Neural crest cell (in vitro differentiated cells): ENCODE measurements around the gene ENHO. TPM values are rescaled to one million over a fixed set of nuclear protein-coding genes. Genes with fewer than 3 reads are reported as not detected.

Source experiments
- DNase-seq: peaks from one replicate; pipeline ENCODE4 v3.0.0; 2021; ENCODE audit warnings: low read depth, mixed read lengths, low spot score
- H3K27ac Mint-ChIP-seq: one replicate; pipeline ENCODE4 v1.8.0; 2021; ENCODE audit warnings: mild to moderate bottlenecking, mixed read lengths; ENCODE audit not compliant: unreplicated experiment
- H3K27me3 Mint-ChIP-seq: 2 replicates; pipeline ENCODE4 v1.8.0; 2021; ENCODE audit warnings: low read depth, mild to moderate bottlenecking, mixed read lengths
- H3K36me3 Mint-ChIP-seq: 2 replicates; pipeline ENCODE4 v1.8.0; 2021; ENCODE audit warnings: low read depth, mild to moderate bottlenecking, mixed read lengths
- H3K4me1 Mint-ChIP-seq: 2 replicates; pipeline ENCODE4 v1.8.0; 2021; ENCODE audit warnings: mixed read lengths
- H3K4me3 Mint-ChIP-seq: one replicate; pipeline ENCODE4 v1.8.0; 2021; ENCODE audit warnings: mild to moderate bottlenecking, mixed read lengths
- H3K9me3 Mint-ChIP-seq: 2 replicates; pipeline ENCODE4 v1.8.0; 2021; ENCODE audit warnings: mixed read lengths
- CTCF ChIP-seq: fragments of 200-600 bp; sonication (generic); conservative IDR thresholded peaks from 2 replicates; pipeline ENCODE4 v1.5.0; 2021; ENCODE audit warnings: antibody characterized with exemption, mild to moderate bottlenecking
- total RNA-seq: library from RNA; stranded (reverse); gene quantifications from 2 replicates; pipeline ENCODE4 v1.2.1, GENCODE V29; 2021

ENHO gene
- total RNA-seq, 1 donor from 2014 or later: 13.2 TPM

GRCh38 chr9:34507966-34508365 is 14.8 kb downstream of the ENHO start:
- Mint-ChIP-seq H3K36me3 (no peaks in the 10 kb centered on the region), H3K4me1 (peaks cover 17% of the 10 kb centered on the region), H3K4me3 (no peak overlapping the region), H3K9me3 (no peaks in the 10 kb centered on the region), H3K27ac (no peak overlapping the region), H3K27me3 (peaks cover 37% of the 10 kb centered on the region)
- TF ChIP-seq CTCF: no peak
- no peak for DNase-seq

GRCh38 chr9:34507556-34507955 is 15.2 kb downstream of the ENHO start:
- H3K4me1 Mint-ChIP-seq: peaks cover 13% of the 10 kb centered on the region
- no peak overlapping the region for H3K27ac Mint-ChIP-seq
- no peaks in the 10 kb centered on the region for H3K36me3 Mint-ChIP-seq
- peaks cover 37% of the 10 kb centered on the region for H3K27me3 Mint-ChIP-seq
- no peaks in the 10 kb centered on the region for H3K9me3 Mint-ChIP-seq
- DNase-seq: no peak
- no peak for TF ChIP-seq CTCF
- no peak overlapping the region for H3K4me3 Mint-ChIP-seq

DNA sequence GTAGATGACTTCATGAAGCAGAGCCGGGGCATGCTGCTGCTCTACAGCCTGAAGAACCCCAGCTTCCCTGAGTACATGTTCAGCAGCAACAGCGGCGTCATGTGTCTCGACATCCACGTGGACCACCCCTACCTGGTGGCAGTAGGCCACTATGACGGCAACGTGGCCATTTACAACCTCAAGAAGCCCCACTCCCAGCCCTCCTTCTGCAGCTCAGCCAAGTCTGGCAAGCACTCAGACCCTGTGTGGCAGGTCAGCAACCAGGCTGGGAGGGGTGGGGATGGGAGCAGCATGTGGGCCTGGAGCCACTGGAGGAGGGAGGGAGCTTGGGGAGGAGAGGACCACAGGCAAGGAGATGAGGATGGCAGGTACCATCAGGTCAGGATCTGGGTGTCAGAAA is 16.2 kb downstream of the ENHO start:
- peaks cover 37% of the 10 kb centered on the region for H3K27me3 Mint-ChIP-seq
- no peaks in the 10 kb centered on the region for H3K9me3 Mint-ChIP-seq
- H3K4me1 Mint-ChIP-seq: peaks cover 12% of the 10 kb centered on the region
- TF ChIP-seq CTCF: no peak
- H3K27ac Mint-ChIP-seq: no peak overlapping the region
- no peak for DNase-seq
- H3K4me3 Mint-ChIP-seq: no peak overlapping the region
- H3K36me3 Mint-ChIP-seq: no peaks in the 10 kb centered on the region

- no peaks in the 10 kb centered on the region for H3K9me3 Mint-ChIP-seq
- no peak overlapping the region for H3K27ac Mint-ChIP-seq
- H3K4me3 Mint-ChIP-seq: no peak overlapping the region
- TF ChIP-seq CTCF: no peak
- peaks cover 39% of the 10 kb centered on the region for H3K27me3 Mint-ChIP-seq
- H3K36me3 Mint-ChIP-seq: no peaks in the 10 kb centered on the region
- H3K4me1 Mint-ChIP-seq: peaks cover 11% of the 10 kb centered on the region
- DNase-seq: no peak
Measured at GRCh38 chr9:34505370-34506120, 17.2 kb downstream of the ENHO start.

DNA sequence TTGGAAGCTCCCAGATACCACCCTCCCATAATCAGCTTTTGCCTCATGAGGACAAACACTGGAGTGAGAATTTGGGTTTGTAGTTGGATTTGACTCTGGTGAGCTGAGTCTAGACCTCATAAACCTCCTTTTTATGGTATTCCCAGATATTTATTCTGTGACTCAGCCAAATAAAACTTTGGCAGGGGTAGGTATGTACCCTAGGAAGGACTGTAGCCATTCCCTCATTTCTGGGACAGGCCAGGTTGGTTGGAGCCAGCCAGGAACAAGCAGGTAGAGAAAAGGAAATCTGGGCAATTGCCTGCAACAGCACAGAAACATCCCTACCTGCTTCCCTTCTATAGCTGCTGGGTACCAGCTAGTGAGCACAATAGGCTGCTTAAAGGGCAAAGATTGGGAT is 19.4 kb downstream of the ENHO start:
- TF ChIP-seq CTCF: no peak
- Mint-ChIP-seq H3K36me3 (no peaks in the 10 kb centered on the region), H3K9me3 (no peaks in the 10 kb centered on the region), H3K27me3 (peaks cover 44% of the 10 kb centered on the region), H3K27ac (no peak overlapping the region), H3K4me1 (peaks cover 13% of the 10 kb centered on the region), H3K4me3 (no peak overlapping the region)
- no peak for DNase-seq
